ENCODE data around the gene LPAR4.
"Not testable (repeated sequence)": the region's sequence is repeated elsewhere in the genome, so short reads cannot be mapped to it uniquely, and the experiment has no call there.

Gene LPAR4, protein sequence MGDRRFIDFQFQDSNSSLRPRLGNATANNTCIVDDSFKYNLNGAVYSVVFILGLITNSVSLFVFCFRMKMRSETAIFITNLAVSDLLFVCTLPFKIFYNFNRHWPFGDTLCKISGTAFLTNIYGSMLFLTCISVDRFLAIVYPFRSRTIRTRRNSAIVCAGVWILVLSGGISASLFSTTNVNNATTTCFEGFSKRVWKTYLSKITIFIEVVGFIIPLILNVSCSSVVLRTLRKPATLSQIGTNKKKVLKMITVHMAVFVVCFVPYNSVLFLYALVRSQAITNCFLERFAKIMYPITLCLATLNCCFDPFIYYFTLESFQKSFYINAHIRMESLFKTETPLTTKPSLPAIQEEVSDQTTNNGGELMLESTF

DNA sequence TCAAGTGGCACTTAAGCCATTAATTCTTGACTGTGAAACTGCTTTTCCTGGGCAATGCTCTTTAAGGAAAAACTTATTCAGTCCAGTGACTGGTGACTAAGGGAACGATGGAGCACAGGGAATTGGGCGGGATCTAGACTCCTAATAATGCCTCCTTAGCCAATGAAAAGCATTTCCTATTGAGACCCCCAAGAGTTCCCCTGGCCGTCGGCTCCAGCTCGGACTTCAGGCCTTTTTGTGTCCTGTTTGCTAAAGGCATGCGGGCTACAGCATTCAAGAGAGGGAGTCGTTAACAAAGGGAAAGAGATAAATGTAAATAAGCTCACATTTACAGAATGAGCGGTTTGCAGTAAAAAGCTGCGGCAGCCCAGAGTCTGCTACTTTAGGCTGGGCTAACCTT, at the start of gene LPAR4:
Gene LPAR4, plus strand, starts transcription at position 232 of the 400 bp plus-strand sequence. CDS start 7,150 bp downstream, outside the sequence.
- no peak for DNase-seq

- no peak for DNase-seq
Measured at GRCh38 chrX:78706071-78706470, 41.4 kb upstream of the LPAR4 start.

DNA sequence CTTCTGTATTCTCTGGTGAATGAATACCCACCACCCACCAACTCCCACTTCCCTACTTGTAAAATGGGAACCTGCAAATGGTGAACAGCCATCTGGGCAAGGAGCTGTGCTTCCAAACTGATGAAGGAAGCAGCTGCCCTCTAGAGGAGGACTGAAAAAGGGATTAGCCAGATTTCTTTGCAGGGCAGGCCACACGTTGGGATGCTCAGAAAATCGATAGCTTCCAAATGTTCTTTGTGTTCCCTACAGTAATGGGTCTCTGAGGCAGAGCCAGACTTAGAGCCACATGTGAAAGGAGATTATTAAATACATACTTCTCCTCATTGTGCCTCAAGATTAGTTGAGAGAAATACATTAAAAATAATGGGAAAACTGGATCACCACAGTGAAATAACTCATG, 39.3 kb upstream of the LPAR4 start:
- DNase-seq, result no peak

DNA sequence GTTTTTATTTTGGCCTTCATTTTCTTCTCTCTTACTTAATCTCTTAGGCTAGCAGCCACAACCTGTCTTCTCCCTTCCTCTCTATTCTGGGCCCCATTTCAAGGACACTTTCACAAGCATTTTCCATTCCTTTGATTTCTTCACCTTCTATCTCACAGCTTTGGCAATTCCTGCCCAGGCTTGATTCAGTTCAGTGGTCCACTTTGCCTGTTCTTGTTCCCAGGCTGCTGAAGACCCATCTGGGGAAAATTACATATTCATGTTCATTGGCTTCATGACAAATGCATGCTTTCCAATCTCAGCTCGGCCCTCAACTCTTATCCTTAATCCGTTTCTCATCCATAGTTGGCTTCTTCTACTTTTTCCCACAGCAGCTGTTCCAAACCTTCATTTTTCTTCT, 38.7 kb upstream of the LPAR4 start:
- DNase-seq, result no peak

DNA sequence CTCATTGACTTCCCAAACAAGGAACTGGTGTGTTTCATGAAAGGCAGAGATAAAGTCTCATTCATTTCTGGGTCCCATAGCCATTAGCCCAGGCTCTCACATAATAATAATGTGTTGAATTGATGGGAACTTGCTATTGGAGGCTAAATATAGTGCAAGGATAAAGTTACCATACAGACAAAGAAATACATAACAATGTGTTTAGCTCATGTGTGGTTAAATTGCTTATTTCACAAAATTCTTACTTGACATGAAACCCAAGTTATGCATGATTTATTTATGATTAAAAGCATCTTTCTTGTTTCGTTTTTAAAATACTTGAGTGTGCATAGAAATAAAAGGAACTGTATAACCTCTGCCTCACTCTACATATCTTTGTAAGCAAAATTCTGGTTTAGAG, 37.3 kb upstream of the LPAR4 start:
- no peak for DNase-seq

DNA sequence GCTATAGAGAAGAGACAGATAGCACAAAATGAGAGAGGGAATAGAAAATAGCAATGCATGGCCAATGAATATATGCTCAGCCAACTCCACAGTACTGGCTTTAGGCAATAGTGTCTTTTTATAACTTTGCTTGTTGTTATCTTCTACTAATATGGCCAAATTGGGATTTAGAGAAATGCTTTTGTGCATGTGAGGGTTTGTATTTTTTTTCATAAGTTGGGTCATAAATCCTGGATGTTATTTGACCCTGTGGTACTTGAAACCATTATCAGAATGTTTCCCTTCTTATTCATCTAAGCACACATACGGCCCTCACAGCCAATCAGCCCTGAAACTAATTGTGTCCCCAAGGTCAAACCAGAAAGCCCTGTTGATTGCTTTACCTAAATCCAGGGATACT, 35.2 kb upstream of the LPAR4 start:
- DNase-seq, result no peak

GRCh38 chrX:78725287-78725686, 22.2 kb upstream of the LPAR4 start:
- DNase-seq, result no peak

- no peak for DNase-seq
Measured at GRCh38 chrX:78746496-78746895, 1.0 kb upstream of the LPAR4 start.

GRCh38 chrX:78747971-78748370, 451 bp downstream of the LPAR4 start:
- DNase-seq, result no peak

GRCh38 chrX:78748846-78749245, 1.3 kb downstream of the LPAR4 start:
- DNase-seq, result no peak

GRCh38 chrX:78753571-78753970, 6.1 kb downstream of the LPAR4 start:
- DNase-seq, result no peak

GRCh38 chrX:78754917-78755316, 7.4 kb downstream of the LPAR4 start:
- no peak for DNase-seq

GRCh38 chrX:78759081-78759480, 11.6 kb downstream of the LPAR4 start:
- no peak for DNase-seq

GRCh38 chrX:78769101-78769755, 21.7 kb downstream of the LPAR4 start:
- no peak for DNase-seq

- DNase-seq, result no peak
Measured at GRCh38 chrX:78769946-78770345, 22.4 kb downstream of the LPAR4 start.

DNA sequence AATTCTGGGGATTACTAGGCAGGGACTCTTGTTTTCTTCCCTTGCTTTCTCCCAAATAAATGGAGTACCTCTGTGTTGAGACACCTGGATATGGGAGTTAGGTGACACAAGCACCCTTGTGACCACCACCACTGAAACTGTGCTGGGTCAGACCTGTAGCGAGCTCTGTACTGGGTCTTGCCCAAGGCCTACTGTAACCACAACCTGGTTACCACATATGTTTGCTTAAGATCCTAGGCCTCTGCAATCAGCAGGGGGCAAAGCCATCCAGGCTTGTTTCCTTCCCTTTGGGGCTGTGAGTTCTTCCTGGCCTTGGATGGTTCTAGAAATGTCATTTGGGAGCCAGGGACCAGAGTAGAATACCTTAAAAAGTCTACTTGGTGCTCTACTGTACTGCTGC, 49.4 kb downstream of the LPAR4 start:
- no peak for DNase-seq

GRCh38 chrX:78800114-78800513, 52.6 kb downstream of the LPAR4 start:
- no peak for DNase-seq

GRCh38 chrX:78800694-78801093, 53.2 kb downstream of the LPAR4 start:
- no peak for DNase-seq

GRCh38 chrX:78801522-78801921, 54.0 kb downstream of the LPAR4 start:
- no peak for DNase-seq

- DNase-seq, result not testable (repeated sequence)
Measured at GRCh38 chrX:78802526-78802925, 55.0 kb downstream of the LPAR4 start.

All from activated naive CD4-positive, alpha-beta T cell treated with anti-CD3 and anti-CD28 coated beads, Interleukin-2, amount 50 U/mL, for 16 hours (primary cell).